ENCODE results near the gene SYS1. TPM values are rescaled to one million over a fixed set of nuclear protein-coding genes. Genes with fewer than 3 reads are reported as not detected.

SYS1 gene
- total and polyA plus RNA-seq, 2 experiments from 2014 or later, result 7.9 to 21.5 TPM

DNA sequence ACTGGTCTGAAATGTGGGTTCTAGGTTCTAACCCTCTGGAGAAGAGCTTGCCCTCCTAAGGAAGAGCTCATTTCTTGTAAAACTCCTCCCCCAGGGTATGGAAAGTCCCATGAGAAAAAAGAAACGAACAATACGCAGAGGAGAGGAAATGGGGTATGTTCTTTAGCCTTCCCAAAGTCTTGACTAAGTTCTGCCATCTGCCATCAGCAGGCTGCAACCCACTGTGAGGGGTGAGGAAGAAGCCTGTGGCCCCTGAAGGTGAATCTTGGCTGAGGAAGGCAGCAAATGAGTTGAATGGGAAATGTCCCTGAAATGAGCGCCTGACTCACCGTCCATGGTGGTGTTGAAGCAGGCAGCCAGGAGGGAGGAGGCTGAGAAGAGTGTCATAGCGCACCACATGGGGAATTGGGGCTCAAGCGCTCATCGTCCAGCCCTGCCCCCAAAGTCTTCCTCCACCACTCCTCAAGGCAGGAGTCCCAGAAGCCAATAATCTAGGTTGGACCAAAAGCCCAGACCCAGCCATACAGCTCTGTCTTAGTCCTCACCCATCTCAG is 44.5 kb upstream of the SYS1 start (continued):
- TF ChIP-seq, protein P1, sequence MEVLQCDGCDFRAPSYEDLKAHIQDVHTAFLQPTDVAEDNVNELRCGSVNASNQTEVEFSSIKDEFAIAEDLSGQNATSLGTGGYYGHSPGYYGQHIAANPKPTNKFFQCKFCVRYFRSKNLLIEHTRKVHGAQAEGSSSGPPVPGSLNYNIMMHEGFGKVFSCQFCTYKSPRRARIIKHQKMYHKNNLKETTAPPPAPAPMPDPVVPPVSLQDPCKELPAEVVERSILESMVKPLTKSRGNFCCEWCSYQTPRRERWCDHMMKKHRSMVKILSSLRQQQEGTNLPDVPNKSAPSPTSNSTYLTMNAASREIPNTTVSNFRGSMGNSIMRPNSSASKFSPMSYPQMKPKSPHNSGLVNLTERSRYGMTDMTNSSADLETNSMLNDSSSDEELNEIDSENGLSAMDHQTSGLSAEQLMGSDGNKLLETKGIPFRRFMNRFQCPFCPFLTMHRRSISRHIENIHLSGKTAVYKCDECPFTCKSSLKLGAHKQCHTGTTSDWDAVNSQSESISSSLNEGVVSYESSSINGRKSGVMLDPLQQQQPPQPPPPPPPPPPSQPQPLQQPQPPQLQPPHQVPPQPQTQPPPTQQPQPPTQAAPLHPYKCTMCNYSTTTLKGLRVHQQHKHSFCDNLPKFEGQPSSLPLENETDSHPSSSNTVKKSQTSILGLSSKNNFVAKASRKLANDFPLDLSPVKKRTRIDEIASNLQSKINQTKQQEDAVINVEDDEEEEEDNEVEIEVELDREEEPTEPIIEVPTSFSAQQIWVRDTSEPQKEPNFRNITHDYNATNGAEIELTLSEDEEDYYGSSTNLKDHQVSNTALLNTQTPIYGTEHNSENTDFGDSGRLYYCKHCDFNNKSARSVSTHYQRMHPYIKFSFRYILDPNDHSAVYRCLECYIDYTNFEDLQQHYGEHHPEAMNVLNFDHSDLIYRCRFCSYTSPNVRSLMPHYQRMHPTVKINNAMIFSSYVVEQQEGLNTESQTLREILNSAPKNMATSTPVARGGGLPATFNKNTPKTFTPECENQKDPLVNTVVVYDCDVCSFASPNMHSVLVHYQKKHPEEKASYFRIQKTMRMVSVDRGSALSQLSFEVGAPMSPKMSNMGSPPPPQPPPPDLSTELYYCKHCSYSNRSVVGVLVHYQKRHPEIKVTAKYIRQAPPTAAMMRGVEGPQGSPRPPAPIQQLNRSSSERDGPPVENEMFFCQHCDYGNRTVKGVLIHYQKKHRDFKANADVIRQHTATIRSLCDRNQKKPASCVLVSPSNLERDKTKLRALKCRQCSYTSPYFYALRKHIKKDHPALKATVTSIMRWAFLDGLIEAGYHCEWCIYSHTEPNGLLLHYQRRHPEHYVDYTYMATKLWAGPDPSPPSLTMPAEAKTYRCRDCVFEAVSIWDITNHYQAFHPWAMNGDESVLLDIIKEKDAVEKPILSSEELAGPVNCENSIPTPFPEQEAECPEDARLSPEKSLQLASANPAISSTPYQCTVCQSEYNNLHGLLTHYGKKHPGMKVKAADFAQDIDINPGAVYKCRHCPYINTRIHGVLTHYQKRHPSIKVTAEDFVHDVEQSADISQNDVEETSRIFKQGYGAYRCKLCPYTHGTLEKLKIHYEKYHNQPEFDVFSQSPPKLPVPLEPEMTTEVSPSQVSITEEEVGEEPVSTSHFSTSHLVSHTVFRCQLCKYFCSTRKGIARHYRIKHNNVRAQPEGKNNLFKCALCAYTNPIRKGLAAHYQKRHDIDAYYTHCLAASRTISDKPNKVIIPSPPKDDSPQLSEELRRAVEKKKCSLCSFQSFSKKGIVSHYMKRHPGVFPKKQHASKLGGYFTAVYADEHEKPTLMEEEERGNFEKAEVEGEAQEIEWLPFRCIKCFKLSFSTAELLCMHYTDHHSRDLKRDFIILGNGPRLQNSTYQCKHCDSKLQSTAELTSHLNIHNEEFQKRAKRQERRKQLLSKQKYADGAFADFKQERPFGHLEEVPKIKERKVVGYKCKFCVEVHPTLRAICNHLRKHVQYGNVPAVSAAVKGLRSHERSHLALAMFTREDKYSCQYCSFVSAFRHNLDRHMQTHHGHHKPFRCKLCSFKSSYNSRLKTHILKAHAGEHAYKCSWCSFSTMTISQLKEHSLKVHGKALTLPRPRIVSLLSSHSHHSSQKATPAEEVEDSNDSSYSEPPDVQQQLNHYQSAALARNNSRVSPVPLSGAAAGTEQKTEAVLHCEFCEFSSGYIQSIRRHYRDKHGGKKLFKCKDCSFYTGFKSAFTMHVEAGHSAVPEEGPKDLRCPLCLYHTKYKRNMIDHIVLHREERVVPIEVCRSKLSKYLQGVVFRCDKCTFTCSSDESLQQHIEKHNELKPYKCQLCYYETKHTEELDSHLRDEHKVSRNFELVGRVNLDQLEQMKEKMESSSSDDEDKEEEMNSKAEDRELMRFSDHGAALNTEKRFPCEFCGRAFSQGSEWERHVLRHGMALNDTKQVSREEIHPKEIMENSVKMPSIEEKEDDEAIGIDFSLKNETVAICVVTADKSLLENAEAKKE (CRISPR knock-in tag; IDR thresholded peaks at IDR 0.05), result no peak

DNA sequence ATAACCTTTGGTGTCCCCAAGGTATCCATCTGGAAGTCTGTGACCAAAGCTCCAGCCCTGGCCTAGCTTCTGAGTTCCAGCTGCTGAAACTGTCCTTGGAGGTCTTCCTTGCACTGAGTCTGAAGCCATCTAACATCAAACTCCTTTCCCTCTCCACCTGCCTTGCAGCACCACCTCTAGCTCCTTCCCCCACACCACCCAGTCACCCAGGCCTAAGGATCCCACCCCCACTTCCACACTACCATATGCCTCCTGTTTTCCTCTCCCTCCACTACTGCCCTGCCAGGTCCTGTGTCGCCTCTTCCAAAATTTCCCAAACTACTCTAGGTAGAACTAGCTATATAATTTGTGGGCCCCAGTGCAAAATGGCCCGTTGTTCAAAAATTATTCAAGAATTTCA is 44.0 kb upstream of the SYS1 start:
- Histone ChIP-seq H3K4me1 (ENCODE audit: insufficient read depth) (no peaks in the 10 kb centered on the region), H3K9me2 (ENCODE audit: insufficient read depth) (no peaks in the 10 kb centered on the region), H3F3A (replicated peaks; ENCODE audit: low read depth) (no peaks in the 10 kb centered on the region), H3K79me2 (replicated peaks; ENCODE audit: insufficient read depth) (no peaks in the 10 kb centered on the region), H3K36me3 (ENCODE audit: insufficient read depth) (no peaks in the 10 kb centered on the region), H3K4me2 (no peak overlapping the region), H3K27ac (ENCODE audit: low read depth) (peak overlapping the region; percentile 67; the same call in 1 of the 2 replicates), H2AFZ (no peak overlapping the region), H4K20me1 (replicated peaks; ENCODE audit: insufficient read depth) (no peaks in the 10 kb centered on the region), H3K4me3 (no peak overlapping the region), H3K27me3 (ENCODE audit: insufficient read depth) (no peaks in the 10 kb centered on the region)
- Mint-ChIP-seq H3K27me3 (ENCODE audit: insufficient read depth, low read depth, poor library complexity) (peaks cover 2% of the 10 kb centered on the region), H3K36me3 (ENCODE audit: low read depth) (peaks cover 2% of the 10 kb centered on the region; the same call in 1 of the 3 replicates), H3K4me3 (no peak overlapping the region), H3K27ac (peak overlapping the region; percentile 43), H3K9me3 (no peaks in the 10 kb centered on the region; the same call in 2 of the 3 replicates), H3K4me1 (peaks cover 6% of the 10 kb centered on the region)
- TF ChIP-seq, protein P1 (CRISPR knock-in tag; IDR thresholded peaks at IDR 0.05), result no peak
- TF ChIP-seq, protein P2, sequence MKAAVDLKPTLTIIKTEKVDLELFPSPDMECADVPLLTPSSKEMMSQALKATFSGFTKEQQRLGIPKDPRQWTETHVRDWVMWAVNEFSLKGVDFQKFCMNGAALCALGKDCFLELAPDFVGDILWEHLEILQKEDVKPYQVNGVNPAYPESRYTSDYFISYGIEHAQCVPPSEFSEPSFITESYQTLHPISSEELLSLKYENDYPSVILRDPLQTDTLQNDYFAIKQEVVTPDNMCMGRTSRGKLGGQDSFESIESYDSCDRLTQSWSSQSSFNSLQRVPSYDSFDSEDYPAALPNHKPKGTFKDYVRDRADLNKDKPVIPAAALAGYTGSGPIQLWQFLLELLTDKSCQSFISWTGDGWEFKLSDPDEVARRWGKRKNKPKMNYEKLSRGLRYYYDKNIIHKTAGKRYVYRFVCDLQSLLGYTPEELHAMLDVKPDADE (IDR thresholded peaks at IDR 0.05), result no peak
- TF ChIP-seq ZNF114 (CRISPR knock-in tag; IDR thresholded peaks at IDR 0.05) (no peak), NANOG (IDR thresholded peaks at IDR 0.05; ENCODE audit: borderline replicate concordance) (no peak)
- TF ChIP-seq, protein P3, sequence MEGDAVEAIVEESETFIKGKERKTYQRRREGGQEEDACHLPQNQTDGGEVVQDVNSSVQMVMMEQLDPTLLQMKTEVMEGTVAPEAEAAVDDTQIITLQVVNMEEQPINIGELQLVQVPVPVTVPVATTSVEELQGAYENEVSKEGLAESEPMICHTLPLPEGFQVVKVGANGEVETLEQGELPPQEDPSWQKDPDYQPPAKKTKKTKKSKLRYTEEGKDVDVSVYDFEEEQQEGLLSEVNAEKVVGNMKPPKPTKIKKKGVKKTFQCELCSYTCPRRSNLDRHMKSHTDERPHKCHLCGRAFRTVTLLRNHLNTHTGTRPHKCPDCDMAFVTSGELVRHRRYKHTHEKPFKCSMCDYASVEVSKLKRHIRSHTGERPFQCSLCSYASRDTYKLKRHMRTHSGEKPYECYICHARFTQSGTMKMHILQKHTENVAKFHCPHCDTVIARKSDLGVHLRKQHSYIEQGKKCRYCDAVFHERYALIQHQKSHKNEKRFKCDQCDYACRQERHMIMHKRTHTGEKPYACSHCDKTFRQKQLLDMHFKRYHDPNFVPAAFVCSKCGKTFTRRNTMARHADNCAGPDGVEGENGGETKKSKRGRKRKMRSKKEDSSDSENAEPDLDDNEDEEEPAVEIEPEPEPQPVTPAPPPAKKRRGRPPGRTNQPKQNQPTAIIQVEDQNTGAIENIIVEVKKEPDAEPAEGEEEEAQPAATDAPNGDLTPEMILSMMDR (conservative IDR thresholded peaks at IDR 0.05; ENCODE audit: low read depth in 2 of 2), result no peak
- DNase-seq (ENCODE audit: low spot score) (no peak), ATAC-seq (no peak)
